ENCODE results near the gene UBC.

- TF ChIP-seq, protein P1, sequence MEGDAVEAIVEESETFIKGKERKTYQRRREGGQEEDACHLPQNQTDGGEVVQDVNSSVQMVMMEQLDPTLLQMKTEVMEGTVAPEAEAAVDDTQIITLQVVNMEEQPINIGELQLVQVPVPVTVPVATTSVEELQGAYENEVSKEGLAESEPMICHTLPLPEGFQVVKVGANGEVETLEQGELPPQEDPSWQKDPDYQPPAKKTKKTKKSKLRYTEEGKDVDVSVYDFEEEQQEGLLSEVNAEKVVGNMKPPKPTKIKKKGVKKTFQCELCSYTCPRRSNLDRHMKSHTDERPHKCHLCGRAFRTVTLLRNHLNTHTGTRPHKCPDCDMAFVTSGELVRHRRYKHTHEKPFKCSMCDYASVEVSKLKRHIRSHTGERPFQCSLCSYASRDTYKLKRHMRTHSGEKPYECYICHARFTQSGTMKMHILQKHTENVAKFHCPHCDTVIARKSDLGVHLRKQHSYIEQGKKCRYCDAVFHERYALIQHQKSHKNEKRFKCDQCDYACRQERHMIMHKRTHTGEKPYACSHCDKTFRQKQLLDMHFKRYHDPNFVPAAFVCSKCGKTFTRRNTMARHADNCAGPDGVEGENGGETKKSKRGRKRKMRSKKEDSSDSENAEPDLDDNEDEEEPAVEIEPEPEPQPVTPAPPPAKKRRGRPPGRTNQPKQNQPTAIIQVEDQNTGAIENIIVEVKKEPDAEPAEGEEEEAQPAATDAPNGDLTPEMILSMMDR (IDR thresholded peaks at IDR 0.05) = no peak
- no peak for TF ChIP-seq POLR2A (IDR thresholded peaks at IDR 0.05; ENCODE audit: low read depth)
- TF ChIP-seq POLR2AphosphoS5 (IDR thresholded peaks at IDR 0.05) = no peak
- TF ChIP-seq EP300 (IDR thresholded peaks at IDR 0.05) = no peak
These were observed 7.0 kb upstream of the UBC start for GRCh38 chr12:124921200-124922031.

All from esophagus muscularis mucosa (tissue), 4 donors.